OCI-LY1 (cell line): Measurements from ENCODE around the gene CAMK4.

Experiments
- EZH2 ChIP-seq: fragments of 200-600 bp; sonication (generic), shearing (Covaris generic); IDR thresholded peaks from 2 replicates; pipeline ENCODE4 v1.8.0; 2017; ENCODE audit warnings: borderline replicate concordance, mixed run types, mild to moderate bottlenecking, antibody characterized with exemption, low read length, moderate library complexity, mixed read lengths
- TF ChIP-seq, protein P1 (sequence below): fragments of 200-600 bp; sonication (generic), shearing (Covaris generic); IDR thresholded peaks from 2 replicates; pipeline ENCODE4 v1.5.1; 2017; ENCODE audit warnings: mild to moderate bottlenecking, antibody characterized with exemption, low read length, moderate library complexity, mixed read lengths

DNA sequence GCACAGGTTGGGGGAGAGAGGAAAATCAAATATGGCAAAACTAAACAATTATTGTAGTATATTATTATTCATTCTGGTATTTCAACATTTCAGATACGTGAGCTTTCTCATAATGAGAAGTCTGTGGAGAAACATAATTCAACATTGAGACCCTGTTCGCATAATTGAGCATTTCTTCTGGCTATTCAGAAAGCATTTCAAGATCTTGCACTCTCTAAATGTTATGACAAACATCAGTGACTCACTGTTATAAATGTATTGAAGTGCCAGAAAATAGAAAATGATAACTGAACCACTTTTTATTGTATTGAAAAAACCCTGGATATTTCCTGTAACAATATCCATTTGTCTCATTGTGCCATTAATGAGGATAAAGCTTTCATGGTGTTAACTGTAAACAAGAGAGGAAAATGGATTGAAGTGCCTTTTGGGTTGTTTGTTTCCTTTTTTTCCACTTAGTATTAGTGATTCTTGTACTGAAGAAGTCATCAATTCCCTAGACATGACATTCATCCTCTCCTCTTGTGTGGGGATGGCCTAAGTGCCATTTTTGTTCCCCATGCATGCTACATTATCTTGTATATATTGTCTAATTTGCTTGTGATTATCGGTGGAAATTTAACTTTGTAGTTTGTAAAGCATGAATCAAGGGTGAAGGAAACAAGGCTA, 124.6 kb downstream of the CAMK4 start:
- TF ChIP-seq, protein P1, sequence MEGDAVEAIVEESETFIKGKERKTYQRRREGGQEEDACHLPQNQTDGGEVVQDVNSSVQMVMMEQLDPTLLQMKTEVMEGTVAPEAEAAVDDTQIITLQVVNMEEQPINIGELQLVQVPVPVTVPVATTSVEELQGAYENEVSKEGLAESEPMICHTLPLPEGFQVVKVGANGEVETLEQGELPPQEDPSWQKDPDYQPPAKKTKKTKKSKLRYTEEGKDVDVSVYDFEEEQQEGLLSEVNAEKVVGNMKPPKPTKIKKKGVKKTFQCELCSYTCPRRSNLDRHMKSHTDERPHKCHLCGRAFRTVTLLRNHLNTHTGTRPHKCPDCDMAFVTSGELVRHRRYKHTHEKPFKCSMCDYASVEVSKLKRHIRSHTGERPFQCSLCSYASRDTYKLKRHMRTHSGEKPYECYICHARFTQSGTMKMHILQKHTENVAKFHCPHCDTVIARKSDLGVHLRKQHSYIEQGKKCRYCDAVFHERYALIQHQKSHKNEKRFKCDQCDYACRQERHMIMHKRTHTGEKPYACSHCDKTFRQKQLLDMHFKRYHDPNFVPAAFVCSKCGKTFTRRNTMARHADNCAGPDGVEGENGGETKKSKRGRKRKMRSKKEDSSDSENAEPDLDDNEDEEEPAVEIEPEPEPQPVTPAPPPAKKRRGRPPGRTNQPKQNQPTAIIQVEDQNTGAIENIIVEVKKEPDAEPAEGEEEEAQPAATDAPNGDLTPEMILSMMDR: no peak
- TF ChIP-seq EZH2: no peak
